GM12873 (cell line): ENCODE measurements around the gene AGAP1.

Experiments used
- TF ChIP-seq, protein P1 (sequence below): IDR thresholded peaks from 2 replicates; pipeline ENCODE4 v1.5.1; 2012; ENCODE audit warnings: low read depth, mild to moderate bottlenecking, moderate library complexity, low read length, control low read depth; ENCODE audit not compliant: insufficient read depth; ENCODE audit errors: missing control alignments

AGAP1 gene

GRCh38 chr2:235583925-235584637 lies 90.2 kb downstream of the AGAP1 start:
- TF ChIP-seq, protein P1, sequence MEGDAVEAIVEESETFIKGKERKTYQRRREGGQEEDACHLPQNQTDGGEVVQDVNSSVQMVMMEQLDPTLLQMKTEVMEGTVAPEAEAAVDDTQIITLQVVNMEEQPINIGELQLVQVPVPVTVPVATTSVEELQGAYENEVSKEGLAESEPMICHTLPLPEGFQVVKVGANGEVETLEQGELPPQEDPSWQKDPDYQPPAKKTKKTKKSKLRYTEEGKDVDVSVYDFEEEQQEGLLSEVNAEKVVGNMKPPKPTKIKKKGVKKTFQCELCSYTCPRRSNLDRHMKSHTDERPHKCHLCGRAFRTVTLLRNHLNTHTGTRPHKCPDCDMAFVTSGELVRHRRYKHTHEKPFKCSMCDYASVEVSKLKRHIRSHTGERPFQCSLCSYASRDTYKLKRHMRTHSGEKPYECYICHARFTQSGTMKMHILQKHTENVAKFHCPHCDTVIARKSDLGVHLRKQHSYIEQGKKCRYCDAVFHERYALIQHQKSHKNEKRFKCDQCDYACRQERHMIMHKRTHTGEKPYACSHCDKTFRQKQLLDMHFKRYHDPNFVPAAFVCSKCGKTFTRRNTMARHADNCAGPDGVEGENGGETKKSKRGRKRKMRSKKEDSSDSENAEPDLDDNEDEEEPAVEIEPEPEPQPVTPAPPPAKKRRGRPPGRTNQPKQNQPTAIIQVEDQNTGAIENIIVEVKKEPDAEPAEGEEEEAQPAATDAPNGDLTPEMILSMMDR = no peak

GRCh38 chr2:235584638-235585007 lies 90.8 kb downstream of the AGAP1 start:
- TF ChIP-seq, protein P1 = no peak

DNA sequence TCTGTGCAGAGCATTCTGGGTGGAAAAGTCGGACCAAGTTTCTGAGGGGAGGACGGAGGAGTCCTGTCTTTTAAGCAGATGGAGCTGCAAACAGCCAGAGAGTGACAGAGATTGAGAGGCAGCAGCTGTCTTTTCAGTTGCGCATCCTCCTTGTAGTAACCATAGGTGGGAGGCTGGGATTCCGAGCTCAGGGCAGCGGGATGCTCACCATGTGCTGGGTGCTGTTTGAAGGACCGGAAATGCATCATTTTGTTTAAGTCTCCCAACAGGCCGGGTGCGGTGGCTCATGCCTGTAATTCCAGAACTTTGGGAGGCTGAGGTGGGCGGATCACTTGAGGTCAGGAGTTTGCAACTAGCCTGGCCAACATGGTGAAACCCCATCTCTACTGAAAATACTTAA lies 93.4 kb downstream of the AGAP1 start:
- TF ChIP-seq, protein P1 = no peak

DNA sequence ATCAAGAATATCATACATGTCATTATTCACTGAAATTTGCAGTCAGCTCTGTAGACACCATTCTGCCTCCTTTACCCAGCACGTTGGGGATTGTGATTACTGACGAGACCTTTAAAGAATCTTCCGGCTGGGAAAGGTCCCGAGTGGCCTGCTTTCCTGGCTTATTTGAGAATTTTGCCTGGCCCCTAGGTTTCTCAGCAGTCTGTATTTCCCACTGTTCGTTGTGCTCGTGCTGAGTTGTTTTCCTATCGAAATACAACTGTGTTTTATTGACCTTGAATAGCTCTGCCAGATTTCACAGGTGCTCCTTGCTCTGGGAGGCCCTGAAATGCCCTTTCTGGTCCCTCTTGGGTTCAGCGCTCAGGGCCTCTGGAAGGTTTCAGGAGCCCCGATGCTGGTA lies 94.9 kb downstream of the AGAP1 start:
- TF ChIP-seq, protein P1 = no peak

- TF ChIP-seq, protein P1 = no peak
Observed at GRCh38 chr2:235591231-235591730, 97.4 kb downstream of the AGAP1 start.

- TF ChIP-seq, protein P1 = no peak
Observed at GRCh38 chr2:235591921-235592320, 98.1 kb downstream of the AGAP1 start.

GRCh38 chr2:235592430-235592829 lies 98.6 kb downstream of the AGAP1 start:
- TF ChIP-seq, protein P1 = no peak
